ENCODE measurements around the gene SLC10A6.

DNA sequence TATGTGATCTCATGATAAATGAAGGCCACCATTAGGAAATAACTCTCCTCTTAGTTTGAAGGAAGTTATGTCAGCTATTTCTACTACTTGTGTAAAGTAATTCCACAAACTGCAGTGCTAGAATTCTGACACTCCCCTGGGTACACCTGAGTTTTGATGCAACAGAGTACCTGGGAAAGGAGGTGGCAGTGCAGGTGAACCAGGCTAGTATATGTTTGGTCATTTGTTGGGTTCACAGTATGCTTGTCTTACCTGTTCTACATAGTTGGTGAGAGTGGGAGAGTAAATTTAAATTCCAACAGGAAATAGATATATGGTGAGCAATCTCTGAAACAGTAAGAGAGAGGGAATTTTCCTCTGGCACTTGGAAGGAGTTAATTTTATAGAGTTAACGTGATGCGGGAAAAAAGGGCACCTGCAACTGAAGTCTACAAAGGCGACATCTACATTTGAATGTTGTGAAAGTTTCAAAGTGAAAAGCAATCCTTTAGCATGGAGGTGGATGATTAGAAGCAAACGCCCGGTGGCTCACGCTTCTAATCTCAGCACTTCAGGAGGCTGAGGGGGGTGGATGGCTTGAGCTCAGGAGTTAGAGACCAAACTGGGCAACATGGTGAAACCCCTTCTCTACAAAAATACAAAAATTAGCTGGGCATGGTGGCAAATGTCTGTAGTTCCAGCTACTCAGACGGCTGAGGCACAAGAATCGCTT is 8.3 kb upstream of the SLC10A6 start:
- TF ChIP-seq CTCF (IDR thresholded peaks at IDR 0.05; ENCODE audit: poor library complexity, severe bottlenecking) = no peak
- no peak for TF ChIP-seq EZH2 (IDR thresholded peaks at IDR 0.05; ENCODE audit: borderline replicate concordance, insufficient read depth, low read length, poor library complexity, severe bottlenecking)
- no peak for TF ChIP-seq RAD21 (conservative IDR thresholded peaks at IDR 0.05)
- no peak for TF ChIP-seq EP300 (conservative IDR thresholded peaks at IDR 0.05; ENCODE audit: poor library complexity, severe bottlenecking)
- TF ChIP-seq SMC3 (conservative IDR thresholded peaks at IDR 0.05; ENCODE audit: poor library complexity) = no peak
